ENCODE measurements around the gene MDFI.

- TF ChIP-seq EZH2 (IDR thresholded peaks at IDR 0.05; ENCODE audit: low read length, unreplicated experiment): no peak
- TF ChIP-seq, protein P1, sequence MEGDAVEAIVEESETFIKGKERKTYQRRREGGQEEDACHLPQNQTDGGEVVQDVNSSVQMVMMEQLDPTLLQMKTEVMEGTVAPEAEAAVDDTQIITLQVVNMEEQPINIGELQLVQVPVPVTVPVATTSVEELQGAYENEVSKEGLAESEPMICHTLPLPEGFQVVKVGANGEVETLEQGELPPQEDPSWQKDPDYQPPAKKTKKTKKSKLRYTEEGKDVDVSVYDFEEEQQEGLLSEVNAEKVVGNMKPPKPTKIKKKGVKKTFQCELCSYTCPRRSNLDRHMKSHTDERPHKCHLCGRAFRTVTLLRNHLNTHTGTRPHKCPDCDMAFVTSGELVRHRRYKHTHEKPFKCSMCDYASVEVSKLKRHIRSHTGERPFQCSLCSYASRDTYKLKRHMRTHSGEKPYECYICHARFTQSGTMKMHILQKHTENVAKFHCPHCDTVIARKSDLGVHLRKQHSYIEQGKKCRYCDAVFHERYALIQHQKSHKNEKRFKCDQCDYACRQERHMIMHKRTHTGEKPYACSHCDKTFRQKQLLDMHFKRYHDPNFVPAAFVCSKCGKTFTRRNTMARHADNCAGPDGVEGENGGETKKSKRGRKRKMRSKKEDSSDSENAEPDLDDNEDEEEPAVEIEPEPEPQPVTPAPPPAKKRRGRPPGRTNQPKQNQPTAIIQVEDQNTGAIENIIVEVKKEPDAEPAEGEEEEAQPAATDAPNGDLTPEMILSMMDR (conservative IDR thresholded peaks at IDR 0.05; ENCODE audit: low read depth, low read length): no peak
Measured at GRCh38 chr6:41638935-41639808, 904 bp downstream of the MDFI start.

Measured in PC-3 (cell line).